ENCODE results near the gene STUM.

DNA sequence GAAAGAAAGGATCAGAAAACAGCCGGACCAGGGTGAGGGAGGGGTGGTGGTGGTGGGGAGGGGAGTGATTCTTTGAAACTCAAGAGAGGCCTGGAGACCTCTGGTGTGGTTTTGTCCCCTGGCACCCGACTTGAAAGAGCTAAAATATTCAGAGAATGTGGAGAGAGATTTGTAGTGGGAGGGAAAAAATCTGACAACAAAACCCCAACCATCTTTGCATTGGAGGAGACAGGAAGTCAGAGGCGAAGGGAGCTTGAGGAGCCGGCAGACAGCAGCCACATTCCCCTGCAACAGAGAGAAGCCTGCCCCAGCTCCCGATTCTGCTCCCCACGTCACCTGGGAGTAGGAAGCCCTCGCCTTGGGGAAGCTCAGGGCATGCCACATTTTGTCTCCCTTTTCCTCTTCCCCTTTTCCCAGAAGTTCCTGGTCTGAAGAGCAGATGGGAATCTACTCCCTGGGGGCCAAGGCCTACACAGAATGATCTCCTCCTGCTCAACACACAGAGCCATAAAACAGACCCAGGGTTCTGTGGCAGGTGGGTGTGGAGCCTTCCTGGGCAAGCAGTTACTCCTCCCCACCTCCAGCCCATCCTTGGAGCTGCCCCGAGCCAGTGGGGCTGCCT is 105.6 kb downstream of the STUM start:
- TF ChIP-seq, protein P1, sequence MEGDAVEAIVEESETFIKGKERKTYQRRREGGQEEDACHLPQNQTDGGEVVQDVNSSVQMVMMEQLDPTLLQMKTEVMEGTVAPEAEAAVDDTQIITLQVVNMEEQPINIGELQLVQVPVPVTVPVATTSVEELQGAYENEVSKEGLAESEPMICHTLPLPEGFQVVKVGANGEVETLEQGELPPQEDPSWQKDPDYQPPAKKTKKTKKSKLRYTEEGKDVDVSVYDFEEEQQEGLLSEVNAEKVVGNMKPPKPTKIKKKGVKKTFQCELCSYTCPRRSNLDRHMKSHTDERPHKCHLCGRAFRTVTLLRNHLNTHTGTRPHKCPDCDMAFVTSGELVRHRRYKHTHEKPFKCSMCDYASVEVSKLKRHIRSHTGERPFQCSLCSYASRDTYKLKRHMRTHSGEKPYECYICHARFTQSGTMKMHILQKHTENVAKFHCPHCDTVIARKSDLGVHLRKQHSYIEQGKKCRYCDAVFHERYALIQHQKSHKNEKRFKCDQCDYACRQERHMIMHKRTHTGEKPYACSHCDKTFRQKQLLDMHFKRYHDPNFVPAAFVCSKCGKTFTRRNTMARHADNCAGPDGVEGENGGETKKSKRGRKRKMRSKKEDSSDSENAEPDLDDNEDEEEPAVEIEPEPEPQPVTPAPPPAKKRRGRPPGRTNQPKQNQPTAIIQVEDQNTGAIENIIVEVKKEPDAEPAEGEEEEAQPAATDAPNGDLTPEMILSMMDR (IDR thresholded peaks at IDR 0.05), result no peak
- TF ChIP-seq EP300 (IDR thresholded peaks at IDR 0.05), result no peak
